HG03060 (cell line): ENCODE data around the gene PKLR.

ENCODE experiments used
- ATAC-seq: cut with Tn5 transposase; IDR thresholded peaks from one replicate; pipeline ENCODE4 v1.9.1; 2021; ENCODE audit warnings: low read depth, moderate number of reproducible peaks; ENCODE audit not compliant: unreplicated experiment

The PKLR gene

GRCh38 chr1:155286544-155286943 is 14.7 kb downstream of the PKLR start:
- no peak for ATAC-seq

DNA sequence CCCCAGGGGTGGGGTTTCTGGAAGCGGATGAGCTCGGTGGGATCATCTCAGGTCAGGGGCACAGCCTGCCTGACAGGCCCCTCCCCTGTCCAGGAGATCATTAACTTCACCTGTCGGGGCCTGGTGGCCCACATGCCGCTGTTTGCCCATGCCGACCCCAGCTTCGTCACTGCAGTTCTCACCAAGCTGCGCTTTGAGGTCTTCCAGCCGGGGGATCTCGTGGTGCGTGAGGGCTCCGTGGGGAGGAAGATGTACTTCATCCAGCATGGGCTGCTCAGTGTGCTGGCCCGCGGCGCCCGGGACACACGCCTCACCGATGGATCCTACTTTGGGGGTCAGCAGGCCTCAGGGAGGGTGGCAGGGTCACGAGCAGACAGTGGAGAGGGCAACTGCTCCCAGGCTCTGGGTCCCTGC is 15.6 kb downstream of the PKLR start:
- no peak for ATAC-seq

DNA sequence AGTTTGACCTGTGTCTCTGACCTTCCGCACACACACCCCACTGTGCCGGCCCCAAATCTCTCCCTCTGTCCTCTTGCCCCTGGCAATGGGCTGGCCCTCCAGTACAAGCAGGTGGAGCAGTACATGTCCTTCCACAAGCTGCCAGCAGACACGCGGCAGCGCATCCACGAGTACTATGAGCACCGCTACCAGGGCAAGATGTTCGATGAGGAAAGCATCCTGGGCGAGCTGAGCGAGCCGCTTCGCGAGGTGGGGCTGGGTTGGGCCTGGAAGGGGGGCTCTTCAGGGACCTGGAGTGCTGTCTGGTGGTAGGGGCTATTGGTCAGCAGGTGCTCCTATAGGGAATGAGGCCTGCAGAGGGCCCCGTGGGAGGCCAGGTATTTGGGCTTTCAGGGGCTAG is 16.2 kb downstream of the PKLR start:
- no peak for ATAC-seq

GRCh38 chr1:155284476-155284875 is 16.8 kb downstream of the PKLR start:
- no peak for ATAC-seq

DNA sequence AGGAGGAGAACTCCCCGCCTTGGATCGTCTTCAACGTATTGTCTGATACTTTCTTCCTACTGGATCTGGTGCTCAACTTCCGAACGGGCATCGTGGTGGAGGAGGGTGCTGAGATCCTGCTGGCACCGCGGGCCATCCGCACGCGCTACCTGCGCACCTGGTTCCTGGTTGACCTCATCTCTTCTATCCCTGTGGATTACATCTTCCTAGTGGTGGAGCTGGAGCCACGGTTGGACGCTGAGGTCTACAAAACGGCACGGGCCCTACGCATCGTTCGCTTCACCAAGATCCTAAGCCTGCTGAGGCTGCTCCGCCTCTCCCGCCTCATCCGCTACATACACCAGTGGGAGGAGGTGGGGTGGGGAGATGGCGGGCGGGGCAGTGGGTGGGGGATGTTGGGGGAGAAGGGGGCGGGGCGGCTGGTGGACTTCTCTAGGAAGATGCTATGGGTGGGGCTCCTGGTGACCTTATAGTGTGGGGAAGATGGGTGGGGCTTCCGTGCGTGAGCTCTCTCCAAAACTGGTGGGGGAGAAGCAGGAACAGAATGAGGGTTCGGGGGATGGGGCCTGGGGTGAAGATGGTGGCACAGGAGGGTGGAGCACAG is 18.6 kb downstream of the PKLR start:
- ATAC-seq: no peak

GRCh38 chr1:155279268-155279667 is 22.0 kb downstream of the PKLR start:
- ATAC-seq: no peak

DNA sequence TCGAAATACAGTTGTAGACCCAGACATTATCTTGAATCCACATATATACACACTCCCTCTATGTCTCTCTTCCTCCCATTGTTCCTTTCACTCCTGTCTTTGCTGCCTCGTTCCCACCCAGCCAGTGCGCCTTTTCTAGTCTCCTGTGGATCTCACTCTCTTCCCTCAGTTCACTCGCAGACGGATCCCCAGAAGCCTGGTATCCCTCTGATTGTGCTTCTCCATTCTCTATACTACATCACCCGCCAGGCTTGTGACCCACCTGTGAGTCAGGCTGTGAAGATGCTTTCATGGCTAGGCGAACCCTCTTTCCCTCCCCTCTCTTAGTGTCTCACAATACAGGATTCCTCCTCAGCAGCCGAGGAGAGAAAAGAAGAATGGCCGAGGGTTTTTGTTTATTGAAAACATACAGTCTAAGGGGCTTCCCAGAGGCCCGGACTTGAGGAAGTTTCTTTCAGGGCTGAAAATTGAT is 22.5 kb downstream of the PKLR start:
- no peak for ATAC-seq

- ATAC-seq: no peak
Observed at GRCh38 chr1:155277902-155278688, 23.1 kb downstream of the PKLR start.

- ATAC-seq: peak; percentile 33
Observed at GRCh38 chr1:155277070-155277901, 24.0 kb downstream of the PKLR start, which contains the start of gene HCN3. HCN3 (plus strand) TSS chr1:155277463; CDS start chr1:155277591, 128 bp downstream.

- no peak for ATAC-seq
Observed at GRCh38 chr1:155273343-155274245, 27.6 kb downstream of the PKLR start, which contains the start of gene CLK2. CLK2 (minus strand) TSS chr1:155273504; CDS start chr1:155270977, 2,527 bp downstream.

- ATAC-seq: no peak
Observed at GRCh38 chr1:155272466-155273342, 28.5 kb downstream of the PKLR start.

- no peak for ATAC-seq
Observed at GRCh38 chr1:155269381-155269780, 31.9 kb downstream of the PKLR start.

DNA sequence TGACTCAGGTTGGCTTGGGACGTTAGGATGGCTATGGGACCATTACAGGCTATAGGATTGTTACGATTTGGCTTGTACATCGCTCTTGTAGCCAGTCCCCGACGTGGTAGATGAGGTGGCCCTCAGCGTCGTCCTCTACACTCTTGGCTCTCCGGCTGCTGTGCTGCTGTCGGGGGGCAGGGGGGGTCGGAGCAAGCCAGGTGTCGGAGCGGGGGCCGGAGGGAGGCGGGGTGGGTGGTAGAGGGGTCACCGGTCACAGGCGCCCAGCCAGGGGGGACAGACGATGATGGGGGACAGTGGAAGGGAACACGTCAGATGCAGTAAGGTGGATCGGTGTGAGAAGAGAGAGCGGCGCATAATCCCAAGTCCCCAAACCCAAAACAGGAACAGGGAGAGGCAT is 32.6 kb downstream of the PKLR start:
- no peak for ATAC-seq

DNA sequence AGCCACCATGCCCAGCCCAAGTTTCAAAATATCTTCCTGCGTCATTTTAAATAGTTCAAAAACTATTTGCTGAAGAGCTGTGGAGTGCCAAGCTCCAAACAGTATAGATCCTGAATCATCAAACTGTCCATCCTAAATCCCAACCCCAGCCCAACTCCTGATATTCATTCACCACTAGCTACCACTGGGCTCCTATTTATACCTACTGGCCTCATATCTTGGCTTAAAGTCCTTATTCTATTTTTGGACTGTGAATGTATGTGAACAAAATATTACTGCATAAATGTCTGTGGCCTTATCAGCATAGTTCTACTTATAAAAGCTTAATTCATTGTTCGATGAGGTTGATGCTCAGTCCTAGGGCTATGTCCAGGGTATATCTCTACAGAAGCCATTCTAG is 33.9 kb downstream of the PKLR start:
- ATAC-seq: no peak

- ATAC-seq: no peak
Observed at GRCh38 chr1:155266553-155266952, 34.7 kb downstream of the PKLR start.

- no peak for ATAC-seq
Observed at GRCh38 chr1:155263067-155263466, 38.2 kb downstream of the PKLR start.

DNA sequence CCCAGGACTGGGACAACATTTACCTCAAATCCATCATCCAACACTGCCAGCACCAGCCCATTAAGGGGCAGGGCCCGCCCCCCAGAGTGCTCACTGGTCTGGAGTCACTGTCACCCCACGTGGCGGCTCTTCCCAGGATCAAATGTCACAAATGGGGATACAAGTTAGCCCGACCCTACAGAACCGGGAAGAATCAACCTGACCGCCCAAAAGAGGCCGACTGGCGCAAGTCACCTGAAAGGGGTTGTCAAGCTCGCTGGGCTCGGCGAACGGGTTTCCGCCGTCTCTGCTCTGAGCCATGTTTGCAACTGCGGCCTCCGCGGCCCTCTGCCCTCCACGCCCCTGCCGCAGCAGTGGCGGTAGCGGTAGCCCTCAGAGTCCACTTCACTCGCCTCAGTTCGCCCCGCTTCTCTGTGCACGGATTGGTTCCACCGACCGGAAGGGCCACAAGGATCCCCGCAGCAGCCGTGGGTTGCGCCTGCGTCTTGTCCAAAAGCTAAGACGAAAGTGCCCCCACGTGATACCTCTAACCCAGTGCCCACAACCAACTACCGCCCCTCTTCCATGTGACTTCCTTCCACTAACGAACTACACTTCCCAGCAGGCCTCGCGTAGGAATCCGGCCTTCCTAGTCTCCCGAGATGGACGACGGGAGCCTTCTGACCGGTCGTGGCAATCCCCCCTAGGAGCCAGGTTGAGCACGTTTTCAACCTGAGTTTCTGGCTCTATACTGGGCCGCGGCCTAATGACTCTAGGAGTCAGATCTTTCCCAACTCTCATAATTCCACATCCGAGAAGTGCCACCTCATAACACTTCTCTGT is 39.2 kb downstream of the PKLR start, which contains the start of gene SCAMP3:
TSS of gene SCAMP3 (minus strand) at position 509 of the 822 bp plus-strand sequence. CDS start at position 300, 209 bp downstream.
- peak; percentile 84 for ATAC-seq

GRCh38 chr1:155261493-155261851 is 39.8 kb downstream of the PKLR start:
- ATAC-seq: no peak
